Islet of Langerhans (tissue), 1 donor: Measurements from ENCODE around the gene COL4A1.

Experiments used
- FAIRE-seq: peaks from one replicate; lab custom pipeline; 2011; peaks lifted over from hg19 to GRCh38; lab: Jason Lieb, UNC

COL4A1 gene

GRCh38 chr13:110256126-110256905, 50.6 kb downstream of the COL4A1 start:
- FAIRE-seq: no peak

DNA sequence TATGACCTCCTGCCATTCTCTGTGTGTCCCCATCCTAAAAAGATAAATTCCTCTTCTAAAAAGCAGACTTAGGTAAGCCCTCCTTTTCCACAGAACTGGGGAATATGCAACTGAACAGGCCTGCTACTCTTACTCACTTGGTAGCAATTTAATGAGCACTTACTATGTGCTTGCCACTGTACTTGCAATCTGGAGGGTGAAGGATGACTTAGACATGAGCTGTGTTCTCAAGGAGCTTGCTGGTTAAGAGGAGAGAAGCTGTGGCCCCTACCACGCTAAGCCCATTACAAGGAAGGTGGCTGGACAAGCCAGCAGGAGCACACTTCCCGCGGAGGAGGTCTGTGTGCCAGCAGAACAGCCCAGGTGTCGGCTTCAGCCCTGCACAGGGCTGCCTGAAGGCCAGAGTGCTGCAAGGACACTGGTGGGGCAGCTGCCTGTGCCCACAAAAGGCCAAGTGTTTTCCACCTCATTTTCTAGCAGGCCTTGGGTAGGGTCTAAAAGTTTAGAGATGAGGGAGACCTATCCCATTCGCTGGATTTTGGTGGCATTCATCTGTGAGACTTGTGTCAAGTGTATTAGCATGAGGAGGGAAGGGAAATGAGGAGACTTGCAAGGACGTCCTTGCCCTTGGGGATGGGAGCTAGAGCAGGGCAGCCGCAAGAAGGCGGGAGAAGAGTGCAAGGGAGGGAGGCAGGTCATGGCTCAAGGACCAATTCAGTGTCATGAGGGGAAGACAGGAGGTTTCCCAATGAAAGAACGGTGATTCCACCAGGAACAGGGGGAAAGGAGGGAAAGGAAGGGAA, 52.0 kb downstream of the COL4A1 start:
- FAIRE-seq: no peak

DNA sequence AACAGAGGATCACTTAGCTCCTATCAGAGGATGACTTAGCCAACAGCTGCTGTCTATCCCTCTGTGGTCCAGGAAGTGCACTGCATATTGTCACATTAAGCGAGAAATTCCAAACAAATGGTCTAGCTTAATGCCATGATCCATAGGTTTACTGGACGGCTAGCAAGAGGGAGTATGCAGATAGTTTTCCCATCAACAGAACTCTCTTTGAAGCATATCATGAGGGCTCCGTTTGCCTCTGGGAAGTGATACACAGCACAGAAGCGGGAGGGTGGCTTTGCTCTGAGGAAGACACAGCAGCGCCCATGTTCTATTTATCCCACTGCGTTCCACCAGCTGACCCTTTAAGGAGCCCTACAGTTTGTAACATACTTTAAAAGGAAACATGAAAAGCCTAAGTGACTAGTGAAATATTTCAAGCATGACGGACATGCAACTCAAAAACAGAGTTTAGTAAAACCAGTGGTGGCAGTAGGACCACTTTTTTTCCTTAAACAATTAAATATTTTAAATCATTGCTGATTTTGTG, 52.7 kb downstream of the COL4A1 start:
- FAIRE-seq: no peak

DNA sequence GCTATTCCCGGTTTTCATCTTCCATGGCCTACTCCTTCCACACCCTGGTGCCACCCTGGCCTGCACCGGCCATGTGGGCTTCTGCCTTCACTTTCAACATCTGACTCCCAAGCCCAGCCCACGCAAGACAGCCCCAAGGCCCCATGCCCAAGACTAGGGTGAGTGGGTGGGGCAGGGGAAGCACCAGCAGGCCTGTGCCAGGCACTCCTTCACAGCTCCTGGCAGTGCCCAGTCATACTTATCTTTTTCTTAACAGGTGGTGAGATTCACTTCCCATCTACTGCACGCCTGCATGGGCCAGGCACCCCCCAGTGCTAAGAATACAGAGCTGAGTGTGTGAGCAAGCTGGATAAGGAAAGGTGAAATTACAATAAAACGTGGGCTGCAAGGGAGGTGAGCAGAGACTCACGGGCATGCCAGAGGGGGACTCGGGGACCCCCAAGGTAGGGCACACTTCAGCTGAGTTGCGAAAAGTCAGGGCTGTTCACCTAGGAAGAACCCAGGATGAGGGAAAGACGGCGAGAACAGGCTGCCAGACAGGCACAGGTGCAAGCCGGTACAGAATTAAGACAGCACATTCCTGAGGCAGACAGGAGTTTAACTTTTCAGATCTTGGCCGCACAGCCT, 55.7 kb downstream of the COL4A1 start:
- FAIRE-seq: no peak

DNA sequence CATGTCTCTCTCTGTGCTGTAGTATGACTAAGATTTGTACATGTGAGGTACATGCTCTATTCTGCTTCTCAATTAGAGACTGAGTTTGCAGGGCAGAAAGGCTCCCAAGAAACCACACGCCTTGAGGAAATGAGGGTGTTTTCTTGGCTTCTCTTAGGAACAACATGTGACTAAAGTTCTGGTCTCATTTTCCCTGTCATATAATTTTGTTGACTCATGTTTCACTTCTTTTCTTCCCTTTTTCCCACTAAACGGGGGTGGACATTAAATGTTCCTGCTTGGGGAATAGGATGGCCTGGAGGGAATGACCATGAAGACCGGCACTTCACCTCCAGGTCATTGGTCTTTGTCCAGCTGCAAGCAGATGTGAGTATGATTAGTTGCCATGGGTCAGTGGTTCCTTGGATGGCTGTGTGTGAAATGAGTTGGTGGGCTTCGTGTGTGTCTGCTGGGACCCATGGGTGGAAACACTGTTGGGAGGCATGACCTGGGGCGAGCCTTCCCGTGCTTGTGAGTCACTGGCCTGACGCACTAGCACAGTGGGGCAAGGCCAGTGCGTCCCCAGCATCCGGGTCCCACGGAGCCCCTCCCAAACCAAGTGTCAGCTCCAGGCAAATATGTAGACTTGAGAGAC, 56.6 kb downstream of the COL4A1 start:
- FAIRE-seq: no peak

DNA sequence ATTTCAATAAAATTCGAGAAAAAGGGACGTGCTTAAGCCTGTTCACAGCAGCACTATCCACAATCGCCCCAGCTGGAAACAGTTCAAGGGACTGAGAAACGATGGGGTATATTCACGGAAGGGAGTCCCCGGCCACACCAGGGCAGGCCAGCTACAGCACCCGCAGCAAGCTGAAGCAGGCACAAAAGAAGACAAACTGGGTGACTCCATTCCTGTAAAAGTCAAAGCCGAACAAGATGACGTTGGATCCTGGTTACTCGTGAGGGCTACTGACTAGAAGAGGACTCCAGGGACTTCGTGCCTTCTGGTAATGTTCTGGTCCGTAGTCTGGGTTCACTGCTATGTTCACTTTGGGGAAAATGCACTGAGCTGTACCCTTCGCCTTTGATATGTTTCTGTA, 57.6 kb downstream of the COL4A1 start:
- FAIRE-seq: no peak

DNA sequence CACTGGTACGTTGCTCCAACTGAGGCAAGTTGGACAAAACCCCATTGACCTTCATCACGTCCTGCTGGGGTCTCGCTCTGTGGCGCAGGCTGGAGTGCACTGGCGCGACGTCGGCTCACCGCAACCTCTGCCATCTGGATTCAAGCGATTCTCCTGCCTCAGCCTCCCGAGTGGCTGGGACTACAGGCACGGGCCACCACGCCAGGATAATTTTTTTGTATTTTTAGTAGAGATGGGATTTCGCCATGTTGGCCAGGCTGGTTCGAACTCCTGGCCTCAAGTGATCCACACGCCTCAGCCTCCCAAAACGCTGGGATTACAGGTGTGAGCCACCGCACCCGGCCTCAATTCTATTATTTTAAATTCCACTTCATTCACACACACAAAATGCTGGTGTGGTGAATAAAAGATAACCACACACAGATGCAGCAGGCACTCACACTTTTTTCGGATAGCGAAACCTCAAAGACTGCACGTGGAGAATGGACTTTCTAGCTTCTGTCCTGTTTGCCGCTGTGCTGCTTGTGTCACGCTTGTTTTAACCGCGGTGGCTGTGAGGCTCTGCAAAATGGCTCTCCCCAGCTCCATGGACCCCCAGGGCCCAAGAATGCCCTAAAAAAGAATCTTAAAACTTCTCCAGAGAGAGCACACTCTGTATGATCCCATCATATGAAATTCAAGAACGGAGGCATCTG, 58.4 kb downstream of the COL4A1 start:
- FAIRE-seq: no peak

DNA sequence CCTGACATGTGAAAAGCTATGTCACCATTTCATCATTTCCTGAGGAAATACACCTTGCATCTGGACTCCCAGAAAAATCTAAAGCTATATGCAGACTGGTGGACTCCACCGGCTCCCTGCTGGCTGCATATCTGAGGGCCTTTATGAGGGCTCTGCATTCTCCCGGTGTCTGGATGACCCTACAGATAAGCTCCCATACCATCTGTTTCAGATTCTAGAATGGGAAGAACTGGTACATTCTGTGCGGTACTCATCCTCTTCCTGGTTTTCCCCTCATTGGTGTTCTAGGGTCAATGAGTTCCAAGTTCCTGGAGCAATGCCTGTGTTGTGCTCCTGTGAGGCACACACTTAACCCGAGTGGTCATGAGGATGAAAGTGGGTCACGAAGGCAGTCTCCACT, 60.4 kb downstream of the COL4A1 start:
- no peak for FAIRE-seq

DNA sequence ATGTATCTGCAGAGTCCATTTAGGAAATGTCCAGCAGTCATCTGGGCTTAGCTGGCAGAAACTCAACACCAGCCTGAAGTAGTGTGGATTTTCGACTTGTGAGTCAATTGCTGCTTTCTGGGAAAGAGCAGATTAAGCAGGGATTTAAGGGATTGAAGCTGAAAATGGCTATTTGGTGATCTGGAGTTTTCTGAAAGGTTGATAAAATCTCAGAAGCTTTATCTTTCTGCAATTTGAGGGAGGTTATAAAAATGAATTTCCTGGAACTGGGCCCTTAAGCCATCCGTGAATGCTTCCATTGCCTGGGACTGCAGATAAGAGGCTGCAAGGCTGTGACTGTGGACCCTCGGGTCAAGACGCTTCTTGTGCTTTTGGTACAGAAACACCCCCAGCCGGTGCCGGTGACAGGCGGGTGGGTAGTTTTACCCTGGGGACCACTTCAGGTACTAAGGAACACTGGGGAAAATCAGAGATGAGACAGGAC, 61.5 kb downstream of the COL4A1 start:
- no peak for FAIRE-seq

DNA sequence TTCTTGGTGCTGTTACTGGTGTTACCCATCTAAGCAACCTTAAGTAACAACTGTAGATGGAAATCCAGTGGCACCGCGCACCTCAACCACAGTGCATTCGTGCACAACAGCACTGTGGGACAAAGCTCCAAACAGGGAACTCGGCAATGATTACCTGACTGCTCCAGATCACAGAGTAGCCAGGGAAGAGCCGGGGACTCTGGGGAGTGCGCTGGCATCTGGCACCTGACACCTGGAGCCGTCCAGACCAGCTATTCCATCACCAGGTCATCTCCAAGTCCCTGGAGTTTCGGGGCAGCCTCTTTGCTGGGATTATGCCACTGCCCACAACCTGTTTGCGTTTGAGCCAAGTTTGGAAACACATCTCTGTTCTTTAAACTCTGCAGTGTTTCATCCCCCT, 62.0 kb downstream of the COL4A1 start:
- no peak for FAIRE-seq

DNA sequence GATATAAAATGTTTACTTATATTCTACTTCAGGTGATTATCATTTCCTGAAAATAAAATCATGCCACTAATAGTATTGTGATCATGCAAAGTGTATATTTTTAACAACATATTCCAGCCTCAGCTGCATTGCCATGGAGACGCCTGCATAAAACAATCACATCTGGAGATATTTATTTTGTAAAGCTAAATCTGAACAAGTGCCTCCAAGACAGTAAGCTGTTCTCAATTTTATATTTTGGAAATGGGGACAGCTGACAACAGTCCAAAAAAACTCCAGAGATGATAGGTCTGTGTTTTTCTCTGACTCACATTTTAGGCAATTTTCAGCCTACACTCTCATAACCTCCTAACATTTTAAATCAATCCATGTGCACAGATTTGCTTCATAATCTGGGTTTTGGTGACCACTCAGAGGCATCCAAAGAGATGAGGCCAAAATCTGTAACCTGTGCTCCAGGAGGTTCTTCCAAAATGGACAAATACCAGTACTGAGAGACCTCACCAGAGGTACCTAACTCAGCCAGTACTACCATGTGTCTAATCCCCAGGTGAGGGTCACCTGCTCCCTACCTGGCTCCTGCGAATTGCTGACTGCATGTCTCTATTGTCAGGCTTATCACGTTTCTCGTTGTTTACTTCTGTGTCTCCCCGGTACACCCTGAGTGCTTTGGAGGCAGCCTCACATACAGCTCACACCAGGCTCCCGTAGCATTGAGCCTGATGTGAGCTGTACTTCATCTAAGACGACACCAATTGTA, 62.7 kb downstream of the COL4A1 start:
- FAIRE-seq: peak; percentile 73

DNA sequence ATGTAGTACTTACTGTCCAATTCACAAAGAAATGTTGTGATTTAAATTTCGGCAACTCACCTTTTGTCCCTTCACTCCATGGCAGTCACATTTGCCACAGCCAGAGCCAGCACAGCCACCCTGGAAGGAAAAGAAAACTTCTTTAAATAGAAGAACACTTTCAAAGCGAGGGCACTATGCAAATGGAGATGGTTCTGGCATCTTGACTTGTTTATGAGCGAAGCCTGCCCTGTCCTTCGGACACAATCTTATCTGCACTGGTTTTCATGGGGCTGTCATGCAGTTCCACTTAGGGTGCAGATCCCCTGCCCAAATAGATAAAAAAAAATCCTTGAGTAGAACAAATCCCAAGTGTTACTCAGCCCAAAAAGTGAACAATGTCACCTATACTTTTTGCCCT, 64.3 kb downstream of the COL4A1 start:
- FAIRE-seq: no peak

GRCh38 chr13:110240943-110241342, 66.0 kb downstream of the COL4A1 start:
- no peak for FAIRE-seq

- FAIRE-seq: no peak
These were observed 66.6 kb downstream of the COL4A1 start for GRCh38 chr13:110240352-110240751.

DNA sequence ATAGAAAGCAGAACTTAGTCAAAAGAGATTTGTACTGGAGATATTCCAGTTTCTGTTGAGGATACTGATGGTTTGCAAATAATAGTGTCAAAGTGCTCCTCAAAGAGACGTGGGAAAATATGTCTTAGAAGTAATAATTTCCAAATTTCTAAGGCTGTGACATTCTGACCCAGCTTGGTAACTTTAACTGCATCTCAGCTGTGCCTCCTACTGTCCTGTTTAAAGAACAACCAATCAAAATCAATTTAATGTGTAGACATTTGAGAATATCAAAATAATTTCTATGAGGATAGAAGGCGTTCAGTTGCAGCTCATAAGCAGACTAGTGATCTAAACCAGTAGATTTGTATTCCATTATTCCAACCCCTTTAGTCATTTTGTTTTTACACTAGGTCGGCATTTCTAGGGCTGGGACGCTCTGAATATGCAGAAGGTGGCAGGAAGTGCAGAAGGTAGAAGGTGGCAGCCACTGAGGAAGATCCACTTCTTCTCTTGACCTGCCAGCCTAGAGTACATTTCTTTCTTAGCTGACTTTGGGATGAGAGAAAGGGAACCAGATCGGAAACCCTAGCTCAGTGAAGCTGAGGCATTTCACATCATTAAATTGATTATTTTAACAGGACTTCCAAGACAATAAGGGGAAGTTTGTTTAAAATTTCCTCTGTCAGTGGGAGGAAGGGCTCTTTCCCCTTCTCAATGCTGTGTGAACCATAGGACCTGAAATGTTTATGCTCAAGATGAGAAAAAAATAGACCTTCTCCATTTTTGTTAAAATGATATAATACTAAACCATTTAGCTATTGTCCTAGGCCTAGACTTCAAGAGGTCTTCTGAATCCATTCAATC, 67.5 kb downstream of the COL4A1 start:
- FAIRE-seq: no peak

DNA sequence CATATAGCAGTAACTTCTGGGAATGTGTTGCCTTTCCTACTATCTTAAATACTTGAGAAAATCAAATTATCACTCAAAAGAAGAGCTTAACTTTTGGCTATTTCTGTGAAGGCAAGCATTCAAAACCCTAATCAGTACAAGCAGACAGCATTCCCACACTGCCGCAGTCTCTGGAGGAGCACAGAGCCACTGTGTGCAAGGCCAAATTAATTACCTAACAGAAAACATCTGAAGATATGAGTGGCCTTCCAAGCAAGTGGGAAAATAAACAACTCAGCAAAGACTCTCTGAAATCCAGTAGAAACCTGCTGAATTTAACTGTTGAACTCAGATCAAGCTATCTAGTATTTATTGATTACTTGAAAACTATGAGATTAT, 68.2 kb downstream of the COL4A1 start:
- FAIRE-seq: no peak

DNA sequence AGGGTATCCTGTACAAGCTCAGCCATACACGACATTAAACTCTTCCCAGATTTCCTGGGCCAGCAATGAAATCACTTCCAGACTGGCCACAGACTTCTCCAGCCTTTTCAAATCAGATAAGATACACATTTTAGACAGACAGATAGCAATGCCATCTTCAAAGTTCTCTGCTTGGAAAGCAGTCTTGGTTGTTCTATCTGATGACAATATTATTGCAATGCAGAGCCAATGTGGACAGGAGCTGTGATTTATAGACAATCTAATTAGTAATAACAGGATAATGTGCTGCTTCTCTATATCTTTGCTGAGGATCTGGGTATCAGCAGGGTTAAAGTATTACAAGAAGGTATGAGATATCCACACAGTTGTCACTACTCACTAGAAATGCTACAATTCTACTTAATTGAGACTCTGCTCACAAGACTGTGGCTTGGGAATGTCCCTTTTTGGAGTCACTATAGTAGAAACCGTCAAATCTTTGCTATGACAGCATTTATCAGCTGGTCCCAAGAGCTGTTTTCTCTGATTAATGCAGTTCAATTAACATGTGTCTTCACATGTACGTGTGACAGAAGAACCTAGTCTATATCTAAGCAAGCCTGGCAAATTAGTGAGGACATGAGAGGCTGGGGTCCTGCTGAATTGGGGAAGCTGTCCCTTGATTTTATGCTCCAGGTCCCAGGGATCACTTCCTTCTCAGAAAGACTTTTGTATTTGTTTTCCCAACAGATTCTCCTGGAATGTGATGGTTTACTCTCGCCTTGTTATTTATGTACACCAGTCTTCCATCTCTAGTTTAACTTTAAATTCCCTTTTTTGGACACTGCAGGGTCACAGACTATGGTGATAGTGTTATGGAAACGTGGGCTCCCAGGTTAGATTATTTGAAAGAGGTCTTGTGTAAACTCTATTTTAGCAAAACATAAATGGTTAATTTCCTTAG, 68.8 kb downstream of the COL4A1 start:
- FAIRE-seq: no peak

DNA sequence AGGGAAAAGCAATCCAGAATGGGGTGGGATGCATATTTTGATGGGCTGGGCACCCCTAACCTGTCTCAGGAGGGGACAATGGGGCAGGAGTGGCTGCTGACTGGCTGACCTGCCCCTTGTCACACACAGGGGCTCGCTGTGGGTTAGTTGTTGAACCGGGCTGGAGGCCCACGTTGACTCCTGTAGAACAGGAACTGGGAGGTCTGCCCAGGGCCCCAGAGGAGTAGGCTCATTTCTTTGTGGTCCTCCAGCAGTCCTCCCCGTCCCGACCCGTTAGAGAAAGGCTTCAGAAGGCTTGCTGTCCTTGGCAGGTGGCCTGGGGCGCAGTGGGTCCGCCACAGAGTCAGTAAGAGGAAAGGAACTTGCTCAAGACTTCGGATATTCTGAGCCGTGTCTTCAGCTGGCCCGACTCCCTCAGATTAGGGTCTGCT, 70.1 kb downstream of the COL4A1 start:
- no peak for FAIRE-seq

GRCh38 chr13:110236431-110236830, 70.5 kb downstream of the COL4A1 start:
- FAIRE-seq: no peak
